K562 (cell line): Measurements from ENCODE around the gene MEGF9. TPM values are rescaled to one million over a fixed set of nuclear protein-coding genes. Genes with fewer than 3 reads are reported as not detected.

Source experiments
- DMBX1 ChIP-seq: fragments of 250-450 bp; sonication (Bioruptor Pico); IDR thresholded peaks from 2 replicates; pipeline ENCODE4 v1.8.0; 2022; ENCODE audit warnings: inconsistent platforms, mild to moderate bottlenecking, moderate library complexity, borderline replicate concordance
- HNRNPH1 ChIP-seq: fragments of 200-400 bp; formaldehyde crosslinking; optimal IDR thresholded peaks from 2 replicates; pipeline ENCODE3; 2017; ENCODE audit warnings: low read depth, mild to moderate bottlenecking, low read length, moderate library complexity
- L3MBTL2 ChIP-seq: fragments of 450-650 bp; IDR thresholded peaks from 2 replicates; pipeline ENCODE4 v1.6.1; 2016; ENCODE audit warnings: mild to moderate bottlenecking, moderate library complexity
- PCBP2 ChIP-seq: fragments of 200-400 bp; formaldehyde crosslinking; IDR thresholded peaks from 2 replicates; pipeline ENCODE4 v1.6.1; 2018; ENCODE audit warnings: low read length, low read depth, mild to moderate bottlenecking, moderate library complexity; ENCODE audit not compliant: poor library complexity, severe bottlenecking
- PHF21A ChIP-seq: fragments of 450-650 bp; IDR thresholded peaks from 2 replicates; pipeline ENCODE4 v1.6.1; 2017; ENCODE audit warnings: low read depth, borderline replicate concordance
- SMAD4 ChIP-seq: fragments of 250-450 bp; sonication (Bioruptor Pico); conservative IDR thresholded peaks from 2 replicates; pipeline ENCODE4 v1.8.0; 2021; ENCODE audit warnings: inconsistent platforms, mild to moderate bottlenecking, moderate library complexity
- TAF15 ChIP-seq: fragments of 200-400 bp; formaldehyde crosslinking; IDR thresholded peaks from 2 replicates; pipeline ENCODE4 v1.6.1; 2017; ENCODE audit warnings: mild to moderate bottlenecking, low read depth, low read length, moderate library complexity
- TAF9B ChIP-seq: fragments of 450-650 bp; IDR thresholded peaks from 2 replicates; pipeline ENCODE4 v1.6.1; 2018; ENCODE audit warnings: mild to moderate bottlenecking; ENCODE audit not compliant: partially characterized antibody
- U2AF2 ChIP-seq: fragments of 200-400 bp; formaldehyde crosslinking; optimal IDR thresholded peaks from 2 replicates; pipeline ENCODE3; 2017; ENCODE audit warnings: low read depth, mild to moderate bottlenecking, low read length
- polyA plus RNA-seq, 8 experiments: library from polyadenylated mRNA; depleted of rRNA in 4 of 8; stranded (reverse) in 5 of 8; unstranded in 3 of 8; fragments of >200 nt; fragmentation: Nextera tagmentation in 2 of 8; fragmentation: Illumina TruSeq in 1 of 8; extraction: Ambion mirVana in 2 of 8; extraction: Trizol in 1 of 8; gene quantifications; 2 replicates each; pipeline versions ENCODE4 v1.2.1 to v1.2.3, GENCODE V29; 2011 to 2014; ENCODE audit warnings: inconsistent platforms in 1 of 8, missing spikeins in 1 of 8
- total RNA-seq, 7 experiments: library from RNA; depleted of rRNA in 6 of 7; stranded (reverse); fragments of >200 nt in 6 of 7; fragmentation: Illumina TruSeq in 2 of 7; extraction: Trizol in 2 of 7; gene quantifications; 2 replicates each; pipeline versions ENCODE4 v1.2.1 to v1.2.3, GENCODE V29; 2011 to 2021; ENCODE audit warnings: low replicate concordance in 1 of 7
- TF ChIP-seq, protein P1 (sequence below), 2 experiments: fragments of 150-350 bp in 1 of 2; IDR thresholded peaks; 2 replicates each; pipeline ENCODE4 v1.6.1; 2012 to 2016; ENCODE audit warnings: low read depth in 2 of 2, low read length in 2 of 2, mild to moderate bottlenecking in 1 of 2, moderate library complexity in 1 of 2
- TF ChIP-seq, protein P2 (sequence below): fragments of 250-450 bp; sonication (Bioruptor Pico); IDR thresholded peaks from 2 replicates; pipeline ENCODE4 v1.9.0; 2021; ENCODE audit warnings: mild to moderate bottlenecking, inconsistent platforms
- TF ChIP-seq, protein P3 (sequence below), 3 experiments: IDR thresholded peaks in 2 of 3; conservative IDR thresholded peaks in 1 of 3; 2 replicates each; pipeline ENCODE4 v1.5.1; 2011 to 2012; ENCODE audit warnings: low read length in 3 of 3, mild to moderate bottlenecking in 3 of 3, control low read depth in 2 of 3, improper control_type of control experiment in 1 of 3, inconsistent platforms in 1 of 3, low read depth in 1 of 3, mixed read lengths in 1 of 3, moderate library complexity in 1 of 3; ENCODE audit not compliant: insufficient read depth in 2 of 3

Gene MEGF9
- total and polyA plus RNA-seq, 9 of the 15 experiments (the other 6 are each of a cell fraction or from before 2014, with no cell fraction given): 2.1 to 6.2 (median 3.8) TPM

DNA sequence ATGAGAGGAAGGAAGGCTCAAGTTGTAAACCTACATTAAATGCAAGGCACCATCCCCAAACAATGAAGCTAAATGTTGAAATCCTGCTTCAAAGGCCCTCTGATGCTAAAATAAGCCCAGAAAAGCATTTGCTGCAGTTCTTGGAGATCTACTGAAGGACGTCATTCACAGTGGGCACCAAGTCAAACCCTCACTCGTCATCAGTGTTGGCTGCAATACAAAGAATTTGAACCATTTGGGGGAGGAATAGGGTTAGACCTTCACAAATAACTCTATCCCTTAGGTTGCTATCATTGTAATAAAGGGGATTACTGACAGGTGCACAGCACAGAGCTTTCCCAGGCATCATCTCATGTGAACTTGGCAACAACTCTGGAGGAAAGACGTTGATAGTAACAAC is 9.3 kb upstream of the MEGF9 start (continued):
- TF ChIP-seq, protein P1, sequence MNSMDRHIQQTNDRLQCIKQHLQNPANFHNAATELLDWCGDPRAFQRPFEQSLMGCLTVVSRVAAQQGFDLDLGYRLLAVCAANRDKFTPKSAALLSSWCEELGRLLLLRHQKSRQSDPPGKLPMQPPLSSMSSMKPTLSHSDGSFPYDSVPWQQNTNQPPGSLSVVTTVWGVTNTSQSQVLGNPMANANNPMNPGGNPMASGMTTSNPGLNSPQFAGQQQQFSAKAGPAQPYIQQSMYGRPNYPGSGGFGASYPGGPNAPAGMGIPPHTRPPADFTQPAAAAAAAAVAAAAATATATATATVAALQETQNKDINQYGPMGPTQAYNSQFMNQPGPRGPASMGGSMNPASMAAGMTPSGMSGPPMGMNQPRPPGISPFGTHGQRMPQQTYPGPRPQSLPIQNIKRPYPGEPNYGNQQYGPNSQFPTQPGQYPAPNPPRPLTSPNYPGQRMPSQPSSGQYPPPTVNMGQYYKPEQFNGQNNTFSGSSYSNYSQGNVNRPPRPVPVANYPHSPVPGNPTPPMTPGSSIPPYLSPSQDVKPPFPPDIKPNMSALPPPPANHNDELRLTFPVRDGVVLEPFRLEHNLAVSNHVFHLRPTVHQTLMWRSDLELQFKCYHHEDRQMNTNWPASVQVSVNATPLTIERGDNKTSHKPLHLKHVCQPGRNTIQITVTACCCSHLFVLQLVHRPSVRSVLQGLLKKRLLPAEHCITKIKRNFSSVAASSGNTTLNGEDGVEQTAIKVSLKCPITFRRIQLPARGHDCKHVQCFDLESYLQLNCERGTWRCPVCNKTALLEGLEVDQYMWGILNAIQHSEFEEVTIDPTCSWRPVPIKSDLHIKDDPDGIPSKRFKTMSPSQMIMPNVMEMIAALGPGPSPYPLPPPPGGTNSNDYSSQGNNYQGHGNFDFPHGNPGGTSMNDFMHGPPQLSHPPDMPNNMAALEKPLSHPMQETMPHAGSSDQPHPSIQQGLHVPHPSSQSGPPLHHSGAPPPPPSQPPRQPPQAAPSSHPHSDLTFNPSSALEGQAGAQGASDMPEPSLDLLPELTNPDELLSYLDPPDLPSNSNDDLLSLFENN (IDR thresholded peaks at IDR 0.05; ENCODE audit: low read depth in 2 of 2, low read length in 2 of 2): no peak
- TF ChIP-seq HNRNPH1 (no peak), PHF21A (no peak), SMAD4 (no peak), DMBX1 (CRISPR knock-in tag) (no peak), TAF9B (no peak), L3MBTL2 (no peak), TAF15 (no peak), PCBP2 (no peak), U2AF2 (no peak)
- TF ChIP-seq, protein P2, sequence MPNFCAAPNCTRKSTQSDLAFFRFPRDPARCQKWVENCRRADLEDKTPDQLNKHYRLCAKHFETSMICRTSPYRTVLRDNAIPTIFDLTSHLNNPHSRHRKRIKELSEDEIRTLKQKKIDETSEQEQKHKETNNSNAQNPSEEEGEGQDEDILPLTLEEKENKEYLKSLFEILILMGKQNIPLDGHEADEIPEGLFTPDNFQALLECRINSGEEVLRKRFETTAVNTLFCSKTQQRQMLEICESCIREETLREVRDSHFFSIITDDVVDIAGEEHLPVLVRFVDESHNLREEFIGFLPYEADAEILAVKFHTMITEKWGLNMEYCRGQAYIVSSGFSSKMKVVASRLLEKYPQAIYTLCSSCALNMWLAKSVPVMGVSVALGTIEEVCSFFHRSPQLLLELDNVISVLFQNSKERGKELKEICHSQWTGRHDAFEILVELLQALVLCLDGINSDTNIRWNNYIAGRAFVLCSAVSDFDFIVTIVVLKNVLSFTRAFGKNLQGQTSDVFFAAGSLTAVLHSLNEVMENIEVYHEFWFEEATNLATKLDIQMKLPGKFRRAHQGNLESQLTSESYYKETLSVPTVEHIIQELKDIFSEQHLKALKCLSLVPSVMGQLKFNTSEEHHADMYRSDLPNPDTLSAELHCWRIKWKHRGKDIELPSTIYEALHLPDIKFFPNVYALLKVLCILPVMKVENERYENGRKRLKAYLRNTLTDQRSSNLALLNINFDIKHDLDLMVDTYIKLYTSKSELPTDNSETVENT: no peak
- TF ChIP-seq, protein P3, sequence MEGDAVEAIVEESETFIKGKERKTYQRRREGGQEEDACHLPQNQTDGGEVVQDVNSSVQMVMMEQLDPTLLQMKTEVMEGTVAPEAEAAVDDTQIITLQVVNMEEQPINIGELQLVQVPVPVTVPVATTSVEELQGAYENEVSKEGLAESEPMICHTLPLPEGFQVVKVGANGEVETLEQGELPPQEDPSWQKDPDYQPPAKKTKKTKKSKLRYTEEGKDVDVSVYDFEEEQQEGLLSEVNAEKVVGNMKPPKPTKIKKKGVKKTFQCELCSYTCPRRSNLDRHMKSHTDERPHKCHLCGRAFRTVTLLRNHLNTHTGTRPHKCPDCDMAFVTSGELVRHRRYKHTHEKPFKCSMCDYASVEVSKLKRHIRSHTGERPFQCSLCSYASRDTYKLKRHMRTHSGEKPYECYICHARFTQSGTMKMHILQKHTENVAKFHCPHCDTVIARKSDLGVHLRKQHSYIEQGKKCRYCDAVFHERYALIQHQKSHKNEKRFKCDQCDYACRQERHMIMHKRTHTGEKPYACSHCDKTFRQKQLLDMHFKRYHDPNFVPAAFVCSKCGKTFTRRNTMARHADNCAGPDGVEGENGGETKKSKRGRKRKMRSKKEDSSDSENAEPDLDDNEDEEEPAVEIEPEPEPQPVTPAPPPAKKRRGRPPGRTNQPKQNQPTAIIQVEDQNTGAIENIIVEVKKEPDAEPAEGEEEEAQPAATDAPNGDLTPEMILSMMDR (IDR thresholded peaks at IDR 0.05 in 2 of 3, conservative IDR thresholded peaks at IDR 0.05 in 1 of 3; ENCODE audit: insufficient read depth in 2 of 3, low read depth in 1 of 3, low read length in 3 of 3): no peak
